Measurements from ENCODE around the gene PHLDB3. TPM values are rescaled to one million over a fixed set of nuclear protein-coding genes. Genes with fewer than 3 reads are reported as not detected.

The PHLDB3 gene
- total RNA-seq, 1 experiment from 2014 or later, result 8.5 TPM

DNA sequence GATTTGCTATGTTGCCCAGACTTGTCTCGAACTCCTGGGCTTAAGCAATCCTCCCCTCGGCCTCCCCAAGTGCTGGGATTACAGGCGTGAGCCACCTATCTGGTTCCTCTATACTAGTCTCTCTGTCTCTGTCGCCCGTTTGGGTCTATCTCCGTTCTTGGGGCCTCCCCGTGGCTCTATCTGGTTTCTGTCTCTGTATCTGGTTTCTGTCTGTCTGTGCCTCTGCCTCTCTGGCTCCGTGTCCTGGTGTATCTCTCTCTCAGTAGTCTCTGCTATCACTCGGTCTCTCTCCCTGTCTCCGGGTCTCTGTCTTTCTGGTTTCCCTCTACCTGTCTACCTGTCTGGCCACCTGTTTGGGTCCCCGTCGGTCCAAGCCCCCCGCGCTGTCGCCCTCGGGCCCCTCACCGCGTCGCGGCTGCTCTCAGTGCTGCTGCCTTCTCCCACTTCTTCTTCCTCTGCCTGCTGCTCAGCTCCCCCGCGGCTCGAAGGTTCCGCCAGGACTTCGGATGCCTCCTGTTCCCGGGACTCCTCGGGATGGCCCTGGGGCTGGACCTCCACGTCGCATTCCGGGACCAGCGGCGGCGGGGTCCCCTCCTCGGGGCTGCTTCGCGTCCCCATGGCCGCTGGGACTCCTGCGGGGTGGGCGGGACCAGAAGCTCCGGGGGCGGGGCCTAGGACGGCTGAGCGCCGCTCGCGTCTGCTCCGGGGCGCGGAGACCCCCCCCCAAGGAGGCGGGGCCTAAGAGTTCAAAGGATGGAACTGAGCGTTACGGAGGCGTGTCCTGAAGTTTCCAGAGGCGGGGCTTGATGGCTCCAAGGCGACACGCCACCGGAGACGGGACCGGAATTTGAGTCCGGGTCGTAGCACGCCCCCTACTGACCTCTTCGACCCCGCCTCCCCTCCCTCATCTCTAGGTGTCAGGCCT lies 783 bp downstream of the PHLDB3 start:
- Histone ChIP-seq H4K20me1 (ENCODE audit: control insufficient read depth, insufficient read depth, insufficient read length) (no peaks in the 10 kb centered on the region), H3K9ac (ENCODE audit: extremely low read depth, insufficient read length, low read length) (peak overlapping the region; percentile 52), H3K27ac (ENCODE audit: insufficient read length, low read depth, low read length) (no peak overlapping the region), H2AFZ (ENCODE audit: low read length) (peak overlapping the region; percentile 32), H2BK15ac (ENCODE audit: low read depth, low read length) (0 out of 2 replicates have a peak overlapping the region, but pooled peaks have one; percentile 87), H2BK20ac (ENCODE audit: low read depth, low read length, poor library complexity, severe bottlenecking) (no peak overlapping the region), H2BK120ac (ENCODE audit: low read depth, low read length, poor library complexity, severe bottlenecking) (no peak overlapping the region), H2AK5ac (ENCODE audit: insufficient read length, low read length) (no peak overlapping the region), H4K8ac (replicated peaks; ENCODE audit: insufficient read length, low read depth, low read length) (no peak overlapping the region), H3K18ac (ENCODE audit: insufficient read length, low read depth, low read length) (peak overlapping the region; percentile 70), H3K27me3 (ENCODE audit: insufficient read depth, low read length) (peaks cover 4% of the 10 kb centered on the region; the same call in 1 of the 2 replicates), H3K79me1 (ENCODE audit: insufficient read depth, low read depth, low read length, poor library complexity, severe bottlenecking) (no peaks in the 10 kb centered on the region), H3T11ph (ENCODE audit: low read length) (no peak overlapping the region), H3K14ac (ENCODE audit: insufficient read depth, low read length) (peak overlapping the region; percentile 70), H4K5ac (ENCODE audit: insufficient read length, low read depth, low read length) (no peak overlapping the region), H3K4ac (ENCODE audit: low read depth, low read length) (no peak overlapping the region), H3K9me3 (ENCODE audit: control insufficient read depth, low read depth, low read length) (no peaks in the 10 kb centered on the region), H3K23ac (ENCODE audit: insufficient read length, low read depth, low read length) (no peak overlapping the region), H2BK5ac (ENCODE audit: insufficient read length, low read length) (no peak overlapping the region), H3K79me2 (ENCODE audit: insufficient read depth, low read length) (no peaks in the 10 kb centered on the region), H2BK12ac (ENCODE audit: insufficient read length, low read depth, low read length) (no peak overlapping the region), H3K4me2 (ENCODE audit: insufficient read depth, insufficient read length, low read length) (peak overlapping the region; percentile 98), H3K4me1 (ENCODE audit: insufficient read depth, low read length) (no peaks in the 10 kb centered on the region), H3K56ac (ENCODE audit: insufficient read length, low read depth, low read length) (no peak overlapping the region), H3K23me2 (ENCODE audit: insufficient read length, low read depth, low read length, poor library complexity, severe bottlenecking) (peaks cover 21% of the 10 kb centered on the region), H4K91ac (ENCODE audit: insufficient read length, low read depth, low read length) (no peak overlapping the region)
- TF ChIP-seq, protein P1, sequence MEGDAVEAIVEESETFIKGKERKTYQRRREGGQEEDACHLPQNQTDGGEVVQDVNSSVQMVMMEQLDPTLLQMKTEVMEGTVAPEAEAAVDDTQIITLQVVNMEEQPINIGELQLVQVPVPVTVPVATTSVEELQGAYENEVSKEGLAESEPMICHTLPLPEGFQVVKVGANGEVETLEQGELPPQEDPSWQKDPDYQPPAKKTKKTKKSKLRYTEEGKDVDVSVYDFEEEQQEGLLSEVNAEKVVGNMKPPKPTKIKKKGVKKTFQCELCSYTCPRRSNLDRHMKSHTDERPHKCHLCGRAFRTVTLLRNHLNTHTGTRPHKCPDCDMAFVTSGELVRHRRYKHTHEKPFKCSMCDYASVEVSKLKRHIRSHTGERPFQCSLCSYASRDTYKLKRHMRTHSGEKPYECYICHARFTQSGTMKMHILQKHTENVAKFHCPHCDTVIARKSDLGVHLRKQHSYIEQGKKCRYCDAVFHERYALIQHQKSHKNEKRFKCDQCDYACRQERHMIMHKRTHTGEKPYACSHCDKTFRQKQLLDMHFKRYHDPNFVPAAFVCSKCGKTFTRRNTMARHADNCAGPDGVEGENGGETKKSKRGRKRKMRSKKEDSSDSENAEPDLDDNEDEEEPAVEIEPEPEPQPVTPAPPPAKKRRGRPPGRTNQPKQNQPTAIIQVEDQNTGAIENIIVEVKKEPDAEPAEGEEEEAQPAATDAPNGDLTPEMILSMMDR (conservative IDR thresholded peaks at IDR 0.05), result peak; percentile 59; the same call in 2 of the 3 replicates
- peaks cover 12% of the 10 kb centered on the region for H3K27me3 Mint-ChIP-seq (ENCODE audit: low read depth)
- H3K4me1 Mint-ChIP-seq, result peaks cover 12 to 25% of the 10 kb centered on the region in 2 experiments
- peaks cover 3% of the 10 kb centered on the region in 3 experiments; a peak in 5 of 7 replicates for H3K36me3 Mint-ChIP-seq (ENCODE audit: insufficient read depth in 1 of 3, low read depth in 3 of 3)
- peak overlapping the region; percentile 81 to 87 for H3K4me3 Mint-ChIP-seq
- peak overlapping the region in 2 of 3 experiments; percentile 6 to 72; a peak in 3 of 7 replicates for H3K27ac Mint-ChIP-seq
- WGBS (ENCODE audit: extremely low coverage, insufficient read length, low lambda C conversion rate), result no CpG with 5 or more reads among the region's 64 CpGs
- no peaks in the 10 kb centered on the region; a peak in 1 of 5 replicates for H3K9me3 Mint-ChIP-seq
- DNase-seq, result peak; percentile 97
